Measurements from ENCODE around the gene COG5. TPM values are rescaled to one million over a fixed set of nuclear protein-coding genes. Genes with fewer than 3 reads are reported as not detected.
A peak's percentile ranks its signal among the peaks of the same experiment; 100 is the strongest.

The COG5 gene
- total RNA-seq, 1 donor from 2014 or later = 37.2 TPM

- Mint-ChIP-seq H3K27me3 (no peaks in the 10 kb centered on the region), H3K9me3 (peaks cover 12% of the 10 kb centered on the region), H3K36me3 (peaks cover 16% of the 10 kb centered on the region), H3K4me1 (ENCODE audit: unreplicated experiment) (no peaks in the 10 kb centered on the region), H3K4me3 (no peak overlapping the region), H3K27ac (no peak overlapping the region)
- no peak for TF ChIP-seq CTCF (conservative IDR thresholded peaks at IDR 0.05)
- no peak for DNase-seq (ENCODE audit: extremely low spot score, unreplicated experiment)
Measured at GRCh38 chr7:107505362-107505761, 58.4 kb downstream of the COG5 start.

GRCh38 chr7:107503687-107504086 lies 60.0 kb downstream of the COG5 start:
- no peak for DNase-seq (ENCODE audit: extremely low spot score, unreplicated experiment)
- H3K4me1 Mint-ChIP-seq (ENCODE audit: unreplicated experiment) = no peaks in the 10 kb centered on the region
- H3K4me3 Mint-ChIP-seq = no peak overlapping the region
- H3K27ac Mint-ChIP-seq = no peak overlapping the region
- H3K9me3 Mint-ChIP-seq = peaks cover 7% of the 10 kb centered on the region
- H3K36me3 Mint-ChIP-seq = peaks cover 15% of the 10 kb centered on the region
- TF ChIP-seq CTCF (conservative IDR thresholded peaks at IDR 0.05) = no peak
- no peaks in the 10 kb centered on the region for H3K27me3 Mint-ChIP-seq

GRCh38 chr7:107502797-107503196 lies 60.9 kb downstream of the COG5 start:
- Mint-ChIP-seq H3K27ac (no peak overlapping the region), H3K36me3 (peaks cover 17% of the 10 kb centered on the region), H3K27me3 (no peaks in the 10 kb centered on the region), H3K9me3 (peaks cover 3% of the 10 kb centered on the region), H3K4me1 (ENCODE audit: unreplicated experiment) (no peaks in the 10 kb centered on the region), H3K4me3 (no peak overlapping the region)
- TF ChIP-seq CTCF (conservative IDR thresholded peaks at IDR 0.05) = no peak
- no peak for DNase-seq (ENCODE audit: extremely low spot score, unreplicated experiment)

- Mint-ChIP-seq H3K4me3 (no peak overlapping the region), H3K27ac (no peak overlapping the region), H3K9me3 (no peaks in the 10 kb centered on the region), H3K4me1 (ENCODE audit: unreplicated experiment) (no peaks in the 10 kb centered on the region), H3K27me3 (no peaks in the 10 kb centered on the region), H3K36me3 (peaks cover 13% of the 10 kb centered on the region)
- no peak for TF ChIP-seq CTCF (conservative IDR thresholded peaks at IDR 0.05)
- DNase-seq (ENCODE audit: extremely low spot score, unreplicated experiment) = no peak
Measured at GRCh38 chr7:107502154-107502553, 61.6 kb downstream of the COG5 start.

GRCh38 chr7:107501593-107501992 lies 62.1 kb downstream of the COG5 start:
- H3K4me3 Mint-ChIP-seq = no peak overlapping the region
- H3K4me1 Mint-ChIP-seq (ENCODE audit: unreplicated experiment) = no peaks in the 10 kb centered on the region
- peak; percentile 57 for TF ChIP-seq CTCF (conservative IDR thresholded peaks at IDR 0.05)
- no peaks in the 10 kb centered on the region for H3K27me3 Mint-ChIP-seq
- DNase-seq (ENCODE audit: extremely low spot score, unreplicated experiment) = no peak
- no peak overlapping the region for H3K27ac Mint-ChIP-seq
- peaks cover 13% of the 10 kb centered on the region for H3K36me3 Mint-ChIP-seq
- no peaks in the 10 kb centered on the region for H3K9me3 Mint-ChIP-seq

- H3K36me3 Mint-ChIP-seq = peaks cover 10% of the 10 kb centered on the region
- H3K9me3 Mint-ChIP-seq = no peaks in the 10 kb centered on the region
- DNase-seq (ENCODE audit: extremely low spot score, unreplicated experiment) = no peak
- TF ChIP-seq CTCF (conservative IDR thresholded peaks at IDR 0.05) = no peak
- no peaks in the 10 kb centered on the region for H3K27me3 Mint-ChIP-seq
- no peaks in the 10 kb centered on the region for H3K4me1 Mint-ChIP-seq (ENCODE audit: unreplicated experiment)
- H3K4me3 Mint-ChIP-seq = no peak overlapping the region
- H3K27ac Mint-ChIP-seq = no peak overlapping the region
Measured at GRCh38 chr7:107499731-107500130, 64.0 kb downstream of the COG5 start.

Data from type B pancreatic cell (in vitro differentiated cells).